B cell (primary cell): ENCODE results near the gene MICA. TPM values are rescaled to one million over a fixed set of nuclear protein-coding genes. Genes with fewer than 3 reads are reported as not detected.

ENCODE experiments used
- ATAC-seq: fragments of 200-7000 bp; cut with Tn5 transposase; one replicate; pipeline ENCODE4 v1.10.0; 2021; ENCODE audit warnings: low read depth, mild to moderate bottlenecking, moderate number of reproducible peaks, moderate library complexity
- CTCF ChIA-PET: fragments of 350-600 bp; sonication (Branson Sonifier 250); formaldehyde crosslinking; loops from one replicate; lab custom pipeline; 2021; ENCODE audit warnings: antibody characterized with exemption, inconsistent platforms; lab: Charles Lee
- POLR2A ChIA-PET: fragments of 350-600 bp; sonication (Branson Sonifier 250); formaldehyde crosslinking; loops from one replicate; lab custom pipeline; 2021; ENCODE audit warnings: antibody characterized with exemption; lab: Charles Lee
- DNase-seq: peaks from one replicate; pipeline ENCODE4 v3.0.0; 2013
- H2AFZ ChIP-seq: 2 replicates; pipeline ENCODE4 v1.6.1; 2012; ENCODE audit warnings: mild to moderate bottlenecking, low read depth, low read length; ENCODE audit not compliant: insufficient read depth, poor library complexity, severe bottlenecking
- H3K27ac ChIP-seq, 2 donors: 1 replicate in 1 of 2; 2 replicates in 1 of 2; pipeline ENCODE4 v1.5.1; 2012 to 2013; ENCODE audit warnings: low read length in 2 of 2, mild to moderate bottlenecking in 2 of 2, moderate library complexity in 1 of 2
- H3K27me3 ChIP-seq, 4 experiments: fragments of 200-600 bp in 1 of 4; sonication (generic) in 1 of 4; replicated peaks in 1 of 4; 1 replicate in 2 of 4; 2 replicates in 2 of 4; pipeline versions ENCODE4 v1.6.1 to v1.7.0; 2013 to 2016; ENCODE audit warnings: low read length in 3 of 4, mild to moderate bottlenecking in 2 of 4, mixed read lengths in 1 of 4, moderate library complexity in 1 of 4; ENCODE audit not compliant: insufficient read depth in 4 of 4, control insufficient read depth in 3 of 4; ENCODE audit errors: control extremely low read depth in 1 of 4
- H3K36me3 ChIP-seq, 2 experiments: replicated peaks in 1 of 2; 1 replicate in 1 of 2; 2 replicates in 1 of 2; pipeline versions ENCODE4 v1.6.1 to v1.7.1; 2013; ENCODE audit warnings: low read length in 1 of 2; ENCODE audit not compliant: insufficient read depth in 2 of 2, control insufficient read depth in 1 of 2; ENCODE audit errors: control extremely low read depth in 1 of 2, extremely low read depth in 1 of 2
- H3K4me1 ChIP-seq, 2 donors: fragments of 200-600 bp in 1 of 2; sonication (generic) in 1 of 2; 1 replicate in 1 of 2; 2 replicates in 1 of 2; pipeline versions ENCODE4 v1.5.1 to v1.6.1; 2013 to 2017; ENCODE audit warnings: low read length in 2 of 2; ENCODE audit not compliant: control insufficient read depth in 2 of 2, insufficient read depth in 2 of 2
- H3K4me2 ChIP-seq: replicated peaks from 2 replicates; pipeline ENCODE3; 2012; ENCODE audit warnings: mild to moderate bottlenecking, low read depth, low read length; ENCODE audit not compliant: poor library complexity, severe bottlenecking
- H3K4me3 ChIP-seq, 5 experiments: fragments of 200-600 bp in 1 of 5; sonication (generic) in 1 of 5; 1 replicate in 3 of 5; 2 replicates in 2 of 5; pipeline versions ENCODE4 v1.5.1 to v1.7.0; 2011 to 2016; ENCODE audit warnings: low read length in 4 of 5, mild to moderate bottlenecking in 4 of 5, low read depth in 2 of 5, control low read depth in 1 of 5, moderate library complexity in 1 of 5; ENCODE audit not compliant: insufficient read depth in 1 of 5; ENCODE audit errors: control extremely low read depth in 1 of 5, extremely low read depth in 1 of 5
- H3K79me2 ChIP-seq: fragments of 200-600 bp; sonication (generic); one replicate; pipeline ENCODE4 v1.6.0; 2016; ENCODE audit warnings: low read length; ENCODE audit not compliant: control insufficient read depth, insufficient read depth
- H3K9ac ChIP-seq: fragments of 200-600 bp; sonication (generic); 2 replicates; pipeline ENCODE4 v1.6.1; 2017; ENCODE audit warnings: mild to moderate bottlenecking, low read length, moderate library complexity
- H3K9me3 ChIP-seq, 3 donors: one replicate each; pipeline versions ENCODE4 v1.6.1 to v1.7.1; 2013; ENCODE audit warnings: low read length in 2 of 3; ENCODE audit not compliant: control insufficient read depth in 2 of 3, insufficient read depth in 1 of 3; ENCODE audit errors: control extremely low read depth in 1 of 3
- H4K20me1 ChIP-seq: 2 replicates; pipeline ENCODE4 v1.6.0; 2012; ENCODE audit warnings: mild to moderate bottlenecking, low read length; ENCODE audit not compliant: insufficient read depth, control insufficient read depth, poor library complexity, severe bottlenecking
- H3K27ac Mint-ChIP-seq: one replicate; pipeline ENCODE4 v1.8.0; 2021; ENCODE audit warnings: mixed read lengths
- H3K27me3 Mint-ChIP-seq: one replicate; pipeline ENCODE4 v1.8.0; 2021; ENCODE audit warnings: mixed read lengths
- H3K4me1 Mint-ChIP-seq: one replicate; pipeline ENCODE4 v1.8.0; 2021; ENCODE audit warnings: mixed read lengths
- H3K4me3 Mint-ChIP-seq: one replicate; pipeline ENCODE4 v1.8.0; 2021; ENCODE audit warnings: mixed read lengths
- H3K9me3 Mint-ChIP-seq: one replicate; pipeline ENCODE4 v1.8.0; 2022; ENCODE audit warnings: mixed read lengths; ENCODE audit not compliant: insufficient read depth
- EZH2 ChIP-seq: IDR thresholded peaks from 2 replicates; pipeline ENCODE4 v1.6.1; 2012; ENCODE audit warnings: borderline replicate concordance, low read depth, mild to moderate bottlenecking, moderate library complexity, low read length; ENCODE audit not compliant: insufficient read depth, poor library complexity, severe bottlenecking
- WGBS: methylation state at CpG from one replicate; pipeline ENCODE4 v1.1.5; 2013; ENCODE audit warnings: missing lambda C conversion rate; ENCODE audit not compliant: insufficient coverage; 5-methylcytosine and 5-hydroxymethylcytosine counted together
- intact Hi-C: fragments of 100-400 bp; cut with micrococcal nuclease; formaldehyde crosslinking; loops from one replicate; pipeline ENCODE4 v1.10.0; 2022
- polyA plus RNA-seq: library from polyadenylated mRNA; depleted of rRNA; stranded (reverse); fragments of >200 nt; gene quantifications from 2 replicates; pipeline ENCODE4 v1.2.3, GENCODE V29; 2012
- total RNA-seq, 2 donors: library from RNA; stranded (reverse); fragments of 120-200 nt in 1 of 2; gene quantifications; 1 replicate in 1 of 2; 2 replicates in 1 of 2; pipeline versions ENCODE4 v1.2.3 to v1.2.4, GENCODE V29; 2013 to 2022
- TF ChIP-seq, protein P1 (sequence below): fragments of 200-600 bp; IDR thresholded peaks from one replicate; pipeline ENCODE4 v1.8.0; 2022; ENCODE audit warnings: antibody characterized with exemption, mild to moderate bottlenecking

The MICA gene
- total and polyA plus RNA-seq, 2 donors (not counting 1 experiment from before 2014, with no cell fraction given): 13.9 to 28.5 TPM

DNA sequence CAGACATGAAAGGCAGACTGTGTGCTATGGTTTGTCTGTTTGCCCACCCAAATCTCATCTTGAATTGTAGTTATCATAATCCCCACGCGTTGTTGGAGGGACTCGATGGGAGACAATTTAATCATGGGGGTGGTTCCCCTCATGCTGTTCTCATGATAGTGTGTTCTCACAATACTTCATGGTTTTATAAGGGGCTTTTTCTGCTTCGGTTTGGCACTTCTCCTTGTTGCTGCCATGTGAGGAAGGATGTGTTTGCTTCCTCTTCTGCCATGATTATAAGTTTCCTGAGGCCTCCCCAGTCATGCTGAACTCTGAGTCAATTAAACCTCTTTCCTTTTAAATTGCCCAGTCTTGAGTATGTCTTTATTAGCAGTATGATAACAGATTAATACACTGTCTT is 47.4 kb downstream of the MICA start:
- Histone ChIP-seq H3K27me3 (peaks cover 0 to 8% (median 2%) of the 10 kb centered on the region in 4 experiments), H3K4me1 (no peaks in the 10 kb centered on the region), H3K4me2 (no peak overlapping the region), H3K27ac (no peak overlapping the region), H3K4me3 (no peak overlapping the region), H3K36me3 (no peaks in the 10 kb centered on the region), H3K79me2 (no peaks in the 10 kb centered on the region), H3K9ac (no peak overlapping the region), H2AFZ (no peak overlapping the region), H4K20me1 (no peaks in the 10 kb centered on the region), H3K9me3 (peaks cover 0 to 14% (median 0%) of the 10 kb centered on the region in 3 donors)
- no peak for ATAC-seq
- WGBS: 90% methylated on average over 2 of the region's 4 CpGs
- ChIA-PET POLR2A (no interaction called here), CTCF (no interaction called here)
- Mint-ChIP-seq H3K4me1 (no peaks in the 10 kb centered on the region), H3K27me3 (peaks cover 5% of the 10 kb centered on the region), H3K4me3 (no peak overlapping the region), H3K9me3 (peaks cover 7% of the 10 kb centered on the region), H3K27ac (no peak overlapping the region)
- no peak for DNase-seq
- intact Hi-C loops: no loop called here
- TF ChIP-seq, protein P1, sequence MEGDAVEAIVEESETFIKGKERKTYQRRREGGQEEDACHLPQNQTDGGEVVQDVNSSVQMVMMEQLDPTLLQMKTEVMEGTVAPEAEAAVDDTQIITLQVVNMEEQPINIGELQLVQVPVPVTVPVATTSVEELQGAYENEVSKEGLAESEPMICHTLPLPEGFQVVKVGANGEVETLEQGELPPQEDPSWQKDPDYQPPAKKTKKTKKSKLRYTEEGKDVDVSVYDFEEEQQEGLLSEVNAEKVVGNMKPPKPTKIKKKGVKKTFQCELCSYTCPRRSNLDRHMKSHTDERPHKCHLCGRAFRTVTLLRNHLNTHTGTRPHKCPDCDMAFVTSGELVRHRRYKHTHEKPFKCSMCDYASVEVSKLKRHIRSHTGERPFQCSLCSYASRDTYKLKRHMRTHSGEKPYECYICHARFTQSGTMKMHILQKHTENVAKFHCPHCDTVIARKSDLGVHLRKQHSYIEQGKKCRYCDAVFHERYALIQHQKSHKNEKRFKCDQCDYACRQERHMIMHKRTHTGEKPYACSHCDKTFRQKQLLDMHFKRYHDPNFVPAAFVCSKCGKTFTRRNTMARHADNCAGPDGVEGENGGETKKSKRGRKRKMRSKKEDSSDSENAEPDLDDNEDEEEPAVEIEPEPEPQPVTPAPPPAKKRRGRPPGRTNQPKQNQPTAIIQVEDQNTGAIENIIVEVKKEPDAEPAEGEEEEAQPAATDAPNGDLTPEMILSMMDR: no peak
- TF ChIP-seq EZH2: no peak

DNA sequence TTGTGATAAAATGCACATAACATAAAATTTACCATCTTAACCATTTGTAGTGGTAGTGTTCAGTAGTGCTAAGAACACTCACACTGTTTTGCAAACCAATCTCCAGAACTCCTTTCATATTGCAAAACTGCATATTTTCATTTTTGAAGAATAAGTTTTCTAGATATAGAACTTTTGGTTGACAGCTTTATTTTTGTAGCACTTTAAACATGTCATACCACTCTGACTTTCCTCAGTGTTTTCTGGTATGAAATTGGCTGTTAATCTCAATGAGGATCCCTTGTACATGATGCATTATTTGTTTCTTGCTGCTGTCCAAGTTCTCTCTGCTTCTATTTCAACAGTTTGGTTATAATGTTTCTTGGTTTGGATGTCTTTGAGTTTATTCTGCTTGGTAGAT is 49.5 kb downstream of the MICA start:
- no peak overlapping the region for H3K9ac ChIP-seq
- DNase-seq: no peak
- POLR2A ChIA-PET: no interaction called here
- H3K9me3 Mint-ChIP-seq: peaks cover 5% of the 10 kb centered on the region
- H3K36me3 ChIP-seq: no peaks in the 10 kb centered on the region
- no peaks in the 10 kb centered on the region for H3K79me2 ChIP-seq
- no peak overlapping the region for H3K4me2 ChIP-seq
- no peaks in the 10 kb centered on the region for H4K20me1 ChIP-seq
- H3K9me3 ChIP-seq: peaks cover 0 to 14% (median 0%) of the 10 kb centered on the region in 3 donors
- no peak for ATAC-seq
- H3K4me3 Mint-ChIP-seq: no peak overlapping the region
- no peak for TF ChIP-seq EZH2
- TF ChIP-seq, protein P1: no peak
- no peak overlapping the region for H3K4me3 ChIP-seq
- CTCF ChIA-PET: interaction anchor here (0.7 to 1.1 kb wide), 2 partner anchors 12 to 14 kb away, joined by 3 read pairs; no protein-coding TSS in a partner anchor
- H3K27me3 Mint-ChIP-seq: no peaks in the 10 kb centered on the region
- H3K27ac Mint-ChIP-seq: no peak overlapping the region
- H2AFZ ChIP-seq: no peak overlapping the region
- intact Hi-C loops: no loop called here
- no peaks in the 10 kb centered on the region for H3K4me1 Mint-ChIP-seq
- H3K4me1 ChIP-seq: no peaks in the 10 kb centered on the region
- no peak overlapping the region for H3K27ac ChIP-seq
- peaks cover 0 to 6% (median 2%) of the 10 kb centered on the region in 4 experiments for H3K27me3 ChIP-seq
